WERI-Rb-1 (cell line): ENCODE data around the gene AKAP13.

Experiments used
- DNase-seq: peaks from one replicate; pipeline ENCODE4 v3.0.0-alpha.2; 2020
- H3K27ac ChIP-seq: fragments of 250-450 bp; sonication (Bioruptor Pico); 2 replicates; pipeline ENCODE4 v1.5.1; 2020; ENCODE audit warnings: mild to moderate bottlenecking, moderate library complexity
- H3K27me3 ChIP-seq: fragments of 250-450 bp; sonication (Bioruptor Pico); 2 replicates; pipeline ENCODE4 v1.5.1; 2021; ENCODE audit warnings: mild to moderate bottlenecking, low read depth, moderate library complexity; ENCODE audit not compliant: insufficient read depth, severe bottlenecking
- H3K36me3 ChIP-seq: fragments of 250-450 bp; sonication (Bioruptor Pico); 2 replicates; pipeline ENCODE4 v1.5.1; 2020; ENCODE audit warnings: mild to moderate bottlenecking, moderate library complexity
- H3K4me3 ChIP-seq: 2 replicates; pipeline ENCODE4 v1.5.1; 2011; ENCODE audit warnings: low read depth, mild to moderate bottlenecking, control low read depth, low read length
- H3K9me3 ChIP-seq: fragments of 250-450 bp; sonication (Bioruptor Pico); 2 replicates; pipeline ENCODE4 v1.5.1; 2021; ENCODE audit warnings: mild to moderate bottlenecking, moderate library complexity; ENCODE audit not compliant: severe bottlenecking
- CTCF ChIP-seq: IDR thresholded peaks from 2 replicates; pipeline ENCODE4 v1.5.1; 2011; ENCODE audit warnings: low read depth, mild to moderate bottlenecking, control low read depth, inconsistent platforms, low read length

AKAP13 gene

DNA sequence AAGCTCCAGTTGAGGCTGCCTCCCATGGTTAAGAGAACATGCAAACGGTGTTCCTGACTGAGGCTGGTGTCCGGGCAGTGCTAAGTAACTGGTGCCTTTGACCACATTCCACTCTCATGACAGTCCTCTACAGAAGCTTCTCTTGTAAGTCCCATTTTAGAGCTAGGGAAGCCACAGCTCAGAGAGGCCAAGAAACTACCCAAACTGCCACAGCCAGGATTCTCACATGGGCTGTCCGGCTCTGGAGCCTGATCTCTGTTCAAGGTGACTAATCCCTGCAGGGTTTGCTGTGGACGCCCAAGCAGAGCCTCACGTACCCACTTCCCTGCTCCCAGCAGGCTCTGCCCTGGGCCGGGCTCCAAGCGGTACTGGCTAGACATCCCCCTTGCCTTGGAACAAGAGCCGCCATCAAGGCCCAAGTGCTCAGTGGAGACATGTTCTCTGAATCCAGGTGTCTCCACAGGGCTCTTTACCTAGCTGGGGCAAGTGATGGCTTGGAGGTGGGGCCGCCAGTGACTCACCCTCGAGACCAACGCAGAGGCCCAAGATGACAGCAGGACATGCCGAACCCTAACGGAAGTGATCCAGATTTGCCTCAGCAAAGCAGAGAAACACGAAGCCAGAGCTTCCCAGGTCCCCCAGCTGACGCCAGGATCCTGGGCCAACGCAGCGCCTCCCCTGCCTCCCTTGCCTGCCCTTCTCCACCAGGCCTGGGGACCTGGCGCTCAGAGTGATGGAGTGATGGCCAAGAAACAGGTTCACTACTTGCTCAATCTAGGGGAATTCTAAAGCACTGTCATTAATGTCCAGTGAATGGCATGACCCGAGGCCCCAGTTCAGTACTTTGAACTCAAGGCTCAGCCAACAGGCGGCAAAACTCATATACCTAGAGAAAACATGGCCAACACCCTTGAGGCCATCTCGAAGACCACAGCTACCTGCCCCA is 390.0 kb downstream of the AKAP13 start:
- no peak for TF ChIP-seq CTCF
- Histone ChIP-seq H3K27ac (no peak overlapping the region), H3K9me3 (no peaks in the 10 kb centered on the region), H3K36me3 (peaks cover 4% of the 10 kb centered on the region; the same call in 1 of the 2 replicates), H3K27me3 (no peaks in the 10 kb centered on the region), H3K4me3 (no peak overlapping the region)
- DNase-seq, result no peak

DNA sequence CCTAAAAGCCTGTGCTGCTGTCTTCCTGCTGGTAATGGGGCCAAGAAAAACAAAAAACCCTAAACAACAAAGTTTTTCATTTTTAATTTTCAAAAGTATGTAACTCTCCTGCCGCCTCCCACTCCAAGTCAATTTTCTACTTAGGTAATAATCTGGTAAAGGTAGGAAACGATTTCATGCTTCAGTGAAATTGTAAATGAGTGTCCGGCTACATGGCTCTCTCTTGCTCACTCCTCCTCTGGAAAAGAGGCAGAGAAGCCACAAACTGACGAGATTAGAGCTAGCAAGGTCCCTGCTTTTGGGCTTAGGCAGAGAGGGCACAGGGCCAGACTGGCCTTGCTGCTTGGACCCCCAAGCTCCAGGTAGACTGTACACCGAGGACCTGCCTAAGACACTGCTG is 390.9 kb downstream of the AKAP13 start:
- H3K4me3 ChIP-seq, result no peak overlapping the region
- DNase-seq, result no peak
- no peaks in the 10 kb centered on the region for H3K27me3 ChIP-seq
- H3K36me3 ChIP-seq, result peaks cover 4% of the 10 kb centered on the region; the same call in 1 of the 2 replicates
- H3K27ac ChIP-seq, result no peak overlapping the region
- no peaks in the 10 kb centered on the region for H3K9me3 ChIP-seq
- TF ChIP-seq CTCF, result no peak

- Histone ChIP-seq H3K36me3 (peaks cover 4% of the 10 kb centered on the region; the same call in 1 of the 2 replicates), H3K4me3 (no peak overlapping the region), H3K27ac (no peak overlapping the region), H3K27me3 (no peaks in the 10 kb centered on the region), H3K9me3 (no peaks in the 10 kb centered on the region)
- no peak for DNase-seq
- TF ChIP-seq CTCF, result no peak
These were observed 391.5 kb downstream of the AKAP13 start for GRCh38 chr15:85771781-85772445.

GRCh38 chr15:85772668-85773067 is 392.3 kb downstream of the AKAP13 start:
- DNase-seq, result no peak
- H3K36me3 ChIP-seq, result peaks cover 4% of the 10 kb centered on the region; the same call in 1 of the 2 replicates
- no peak for TF ChIP-seq CTCF
- no peak overlapping the region for H3K4me3 ChIP-seq
- no peaks in the 10 kb centered on the region for H3K9me3 ChIP-seq
- no peak overlapping the region for H3K27ac ChIP-seq
- H3K27me3 ChIP-seq, result no peaks in the 10 kb centered on the region

DNA sequence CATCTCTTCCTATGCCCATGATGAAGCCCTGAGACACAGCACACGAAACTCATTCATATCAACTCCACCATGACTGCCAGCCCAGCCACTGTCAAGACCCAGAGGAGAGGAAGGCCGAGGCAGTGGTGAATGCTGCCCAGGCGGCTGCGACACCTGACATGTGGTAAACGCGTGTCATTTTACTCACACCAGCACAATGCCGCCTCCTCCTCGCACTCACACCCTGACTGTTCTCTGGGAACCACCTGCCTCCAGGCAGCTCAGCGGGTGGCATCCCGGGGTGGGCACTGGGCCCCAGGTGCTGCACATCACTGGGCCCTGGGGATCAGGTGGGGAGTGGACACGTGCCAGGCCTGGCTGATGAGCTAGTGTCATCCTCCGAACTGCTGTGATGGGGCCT is 392.8 kb downstream of the AKAP13 start:
- DNase-seq, result no peak
- H3K4me3 ChIP-seq, result no peak overlapping the region
- peaks cover 4% of the 10 kb centered on the region; the same call in 1 of the 2 replicates for H3K36me3 ChIP-seq
- H3K9me3 ChIP-seq, result no peaks in the 10 kb centered on the region
- TF ChIP-seq CTCF, result no peak
- H3K27me3 ChIP-seq, result no peaks in the 10 kb centered on the region
- no peak overlapping the region for H3K27ac ChIP-seq
